DOHH2 (cell line): ENCODE results near the gene STK32B.
A peak's percentile ranks its signal among the peaks of the same experiment; 100 is the strongest.

Source experiments
- H3F3A ChIP-seq: fragments of 200-600 bp; sonication (generic), shearing (Covaris generic); 2 replicates; pipeline ENCODE4 v1.6.0; 2016; ENCODE audit warnings: antibody characterized with exemption, mild to moderate bottlenecking; ENCODE audit not compliant: control insufficient read depth, insufficient read depth
- H3K27ac ChIP-seq: fragments of 200-600 bp; sonication (generic); 2 replicates; pipeline ENCODE4 v1.5.1; 2014; ENCODE audit warnings: low read depth, mild to moderate bottlenecking, low read length, moderate library complexity
- H3K27me3 ChIP-seq: fragments of 200-600 bp; sonication (generic); 2 replicates; pipeline ENCODE4 v1.6.1; 2014; ENCODE audit warnings: mild to moderate bottlenecking, low read length, mixed read lengths; ENCODE audit not compliant: control insufficient read depth
- H3K36me3 ChIP-seq: fragments of 200-600 bp; sonication (generic); 2 replicates; pipeline ENCODE4 v1.6.1; 2014; ENCODE audit warnings: mild to moderate bottlenecking, low read length, moderate library complexity, mixed read lengths; ENCODE audit not compliant: control insufficient read depth
- H3K4me1 ChIP-seq: fragments of 200-600 bp; sonication (generic); 2 replicates; pipeline ENCODE4 v1.6.1; 2014; ENCODE audit warnings: mild to moderate bottlenecking, low read length, mixed read lengths; ENCODE audit not compliant: control insufficient read depth
- H3K4me2 ChIP-seq: fragments of 200-600 bp; sonication (generic); 2 replicates; pipeline ENCODE4 v1.6.0; 2014; ENCODE audit warnings: mild to moderate bottlenecking, low read length, moderate library complexity
- H3K4me3 ChIP-seq: fragments of 200-600 bp; sonication (generic); 2 replicates; pipeline ENCODE4 v1.5.1; 2014; ENCODE audit warnings: mild to moderate bottlenecking, low read length, mixed read lengths
- H3K79me2 ChIP-seq: fragments of 200-600 bp; sonication (generic); 2 replicates; pipeline ENCODE4 v1.6.1; 2014; ENCODE audit warnings: mild to moderate bottlenecking, low read length, mixed read lengths; ENCODE audit not compliant: control insufficient read depth
- H3K9me2 ChIP-seq: fragments of 200-600 bp; sonication (generic); replicated peaks from 2 replicates; pipeline ENCODE4 v1.6.1; 2014; ENCODE audit warnings: mild to moderate bottlenecking, low read length, mixed read lengths; ENCODE audit not compliant: control insufficient read depth
- H3K9me3 ChIP-seq: fragments of 200-600 bp; sonication (generic); 2 replicates; pipeline ENCODE4 v1.6.1; 2014; ENCODE audit warnings: antibody characterized with exemption, low read length, mixed read lengths; ENCODE audit not compliant: control insufficient read depth, insufficient read depth
- H4K20me1 ChIP-seq: fragments of 200-600 bp; sonication (generic); 2 replicates; pipeline ENCODE4 v1.6.0; 2014; ENCODE audit warnings: low read depth, mild to moderate bottlenecking, antibody characterized with exemption, low read length, moderate library complexity; ENCODE audit not compliant: control insufficient read depth, insufficient read depth
- CTCF ChIP-seq: fragments of 200-600 bp; sonication (generic); IDR thresholded peaks from one replicate; pipeline ENCODE4 v1.5.1; 2014; ENCODE audit warnings: antibody characterized with exemption, mild to moderate bottlenecking, low read depth, low read length; ENCODE audit not compliant: poor library complexity, severe bottlenecking
- EZH2phosphoT487 ChIP-seq: fragments of 200-600 bp; sonication (generic); IDR thresholded peaks from 2 replicates; pipeline ENCODE4 v1.6.1; 2017; ENCODE audit warnings: borderline replicate concordance, mild to moderate bottlenecking, antibody characterized with exemption, low read length, moderate library complexity, mixed read lengths

Gene STK32B

GRCh38 chr4:5141802-5142201 lies 90.5 kb downstream of the STK32B start:
- Histone ChIP-seq H3K9me2 (no peaks in the 10 kb centered on the region), H3K9me3 (no peaks in the 10 kb centered on the region), H3K4me2 (no peak overlapping the region), H3K27me3 (peaks cover 3% of the 10 kb centered on the region; the same call in 1 of the 2 replicates), H3K4me3 (no peak overlapping the region), H3F3A (no peaks in the 10 kb centered on the region), H3K4me1 (no peaks in the 10 kb centered on the region), H4K20me1 (no peaks in the 10 kb centered on the region), H3K27ac (no peak overlapping the region), H3K36me3 (no peaks in the 10 kb centered on the region), H3K79me2 (no peaks in the 10 kb centered on the region)
- TF ChIP-seq CTCF (no peak), EZH2phosphoT487 (no peak)

DNA sequence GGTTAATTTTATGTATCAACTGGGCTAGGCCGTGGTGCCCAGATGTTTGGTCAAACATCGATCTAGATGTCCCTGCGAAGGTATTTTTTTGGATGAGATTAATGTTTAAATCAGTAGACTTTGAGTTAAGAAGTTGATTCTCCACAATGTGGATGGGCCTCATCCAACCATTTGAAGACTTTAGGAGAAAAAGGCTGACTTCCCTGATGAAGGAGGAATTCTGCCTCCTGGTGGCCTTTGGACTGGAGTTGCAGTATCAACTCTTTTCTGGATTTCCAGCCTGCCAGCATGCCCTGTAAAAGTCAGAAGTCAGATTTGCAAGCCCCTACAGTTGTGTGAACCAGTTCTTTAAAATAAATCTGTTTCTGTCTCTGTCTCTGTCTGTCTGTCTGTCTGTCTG lies 91.4 kb downstream of the STK32B start:
- Histone ChIP-seq H3K27me3 (peaks cover 3% of the 10 kb centered on the region; the same call in 1 of the 2 replicates), H3K27ac (no peak overlapping the region), H3K9me3 (no peaks in the 10 kb centered on the region), H4K20me1 (no peaks in the 10 kb centered on the region), H3K4me2 (no peak overlapping the region), H3K79me2 (no peaks in the 10 kb centered on the region), H3K36me3 (no peaks in the 10 kb centered on the region), H3K9me2 (no peaks in the 10 kb centered on the region), H3F3A (no peaks in the 10 kb centered on the region), H3K4me1 (no peaks in the 10 kb centered on the region), H3K4me3 (no peak overlapping the region)
- TF ChIP-seq CTCF (peak; percentile 53), EZH2phosphoT487 (no peak)

DNA sequence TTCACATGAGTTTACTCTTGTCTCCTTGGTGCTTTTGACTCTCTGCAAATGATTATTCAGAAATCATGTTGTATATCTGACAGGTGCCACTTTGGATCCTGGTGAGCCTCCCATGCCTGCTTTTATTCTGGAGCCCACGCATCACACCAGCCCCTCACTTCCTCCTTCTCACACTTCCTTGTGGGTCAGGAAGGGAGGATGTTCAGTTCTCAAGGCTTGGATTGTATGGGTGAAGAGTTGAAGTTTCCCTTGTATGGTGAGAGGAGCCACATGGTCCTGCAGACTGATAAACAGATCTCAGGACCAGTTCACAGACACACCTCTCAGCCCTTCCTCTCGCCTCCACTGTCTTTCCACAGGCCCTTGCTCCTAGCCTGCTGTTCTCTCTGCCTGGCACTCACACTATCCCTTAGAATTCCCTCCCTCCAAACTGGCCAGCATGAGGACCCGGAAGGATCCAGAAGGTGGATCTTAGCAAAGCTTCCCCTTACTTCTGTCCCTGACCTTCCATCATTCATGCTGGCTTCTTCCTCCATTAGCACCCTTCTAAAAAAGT lies 92.1 kb downstream of the STK32B start:
- H3K36me3 ChIP-seq, result no peaks in the 10 kb centered on the region
- H3K9me3 ChIP-seq, result no peaks in the 10 kb centered on the region
- no peaks in the 10 kb centered on the region for H3K4me1 ChIP-seq
- no peaks in the 10 kb centered on the region for H3K9me2 ChIP-seq
- no peaks in the 10 kb centered on the region for H3K79me2 ChIP-seq
- no peaks in the 10 kb centered on the region for H4K20me1 ChIP-seq
- no peak overlapping the region for H3K4me3 ChIP-seq
- TF ChIP-seq EZH2phosphoT487 (no peak), CTCF (no peak)
- no peaks in the 10 kb centered on the region for H3F3A ChIP-seq
- H3K27me3 ChIP-seq, result peaks cover 3% of the 10 kb centered on the region; the same call in 1 of the 2 replicates
- H3K4me2 ChIP-seq, result no peak overlapping the region
- H3K27ac ChIP-seq, result no peak overlapping the region

GRCh38 chr4:5143940-5144339 lies 92.7 kb downstream of the STK32B start:
- Histone ChIP-seq H3K27me3 (peaks cover 6% of the 10 kb centered on the region; the same call in 1 of the 2 replicates), H3K9me3 (no peaks in the 10 kb centered on the region), H3K27ac (no peak overlapping the region), H3K9me2 (no peaks in the 10 kb centered on the region), H3F3A (no peaks in the 10 kb centered on the region), H3K36me3 (no peaks in the 10 kb centered on the region), H3K4me3 (no peak overlapping the region), H3K4me2 (no peak overlapping the region), H3K79me2 (no peaks in the 10 kb centered on the region), H4K20me1 (no peaks in the 10 kb centered on the region), H3K4me1 (no peaks in the 10 kb centered on the region)
- no peak for TF ChIP-seq CTCF
- no peak for TF ChIP-seq EZH2phosphoT487
